K562 (cell line): ENCODE data around the gene AIFM1. TPM values are rescaled to one million over a fixed set of nuclear protein-coding genes. Genes with fewer than 3 reads are reported as not detected.

Experiments used
- ADNP ChIP-seq: fragments of 200-800 bp; sonication (Bioruptor generic); IDR thresholded peaks from 2 replicates; pipeline ENCODE4 v1.6.1; 2016; ENCODE audit warnings: missing genetic modification characterization, missing compliant biosample characterization
- ARHGAP35 ChIP-seq: fragments of 450-650 bp; IDR thresholded peaks from 2 replicates; pipeline ENCODE4 v1.6.1; 2018; ENCODE audit not compliant: partially characterized antibody
- CBX2 ChIP-seq: fragments of 200-600 bp; sonication (generic); IDR thresholded peaks from one replicate; pipeline ENCODE4 v1.6.1; 2012; ENCODE audit warnings: mild to moderate bottlenecking, low read length, inconsistent platforms; ENCODE audit not compliant: insufficient read depth, poor library complexity, severe bottlenecking
- CBX3 ChIP-seq, 2 experiments: IDR thresholded peaks; 1 replicate in 1 of 2; 2 replicates in 1 of 2; pipeline ENCODE4 v1.6.1; 2012; ENCODE audit warnings: inconsistent platforms in 2 of 2, low read length in 2 of 2, borderline replicate concordance in 1 of 2, control low read depth in 1 of 2
- CBX8 ChIP-seq: fragments of 200-600 bp; sonication (generic); IDR thresholded peaks from 2 replicates; pipeline ENCODE4 v1.6.1; 2012; ENCODE audit warnings: borderline replicate concordance, mixed run types, low read depth, mild to moderate bottlenecking, moderate library complexity, mixed read lengths, low read length, control low read depth, inconsistent platforms; ENCODE audit not compliant: poor library complexity, severe bottlenecking; ENCODE audit errors: extremely low read depth
- CSDE1 ChIP-seq, 2 experiments: fragments of 450-650 bp; IDR thresholded peaks; 2 replicates each; pipeline ENCODE4 v1.6.1; 2016; ENCODE audit warnings: mild to moderate bottlenecking in 1 of 2
- DDX20 ChIP-seq: fragments of 450-650 bp; IDR thresholded peaks from 2 replicates; pipeline ENCODE4 v1.6.1; 2016; ENCODE audit warnings: missing genetic modification characterization, low read depth, mild to moderate bottlenecking, missing compliant biosample characterization, moderate library complexity
- HIVEP1 ChIP-seq: fragments of 250-450 bp; sonication (Bioruptor Pico); IDR thresholded peaks from 2 replicates; pipeline ENCODE4 v1.4.0; 2020; ENCODE audit warnings: mild to moderate bottlenecking
- KLF16 ChIP-seq: IDR thresholded peaks from 2 replicates; pipeline ENCODE4 v1.6.1; 2016; ENCODE audit warnings: antibody characterized with exemption
- MAFK ChIP-seq: IDR thresholded peaks from 2 replicates; pipeline ENCODE4 v1.6.1; 2011; ENCODE audit warnings: low read length, improper control_type of control experiment
- MBD2 ChIP-seq: sonication (generic); IDR thresholded peaks from 2 replicates; pipeline ENCODE4 v1.6.1; 2016; ENCODE audit warnings: low read depth, borderline replicate concordance
- NCOA2 ChIP-seq, 2 experiments: fragments of 450-650 bp; IDR thresholded peaks; 2 replicates each; pipeline ENCODE4 v1.6.1; 2018; ENCODE audit warnings: mild to moderate bottlenecking in 2 of 2, moderate library complexity in 1 of 2; ENCODE audit not compliant: partially characterized antibody in 2 of 2
- NR2C2 ChIP-seq, 2 experiments: fragments of 200-800 bp in 1 of 2; sonication (Bioruptor generic) in 1 of 2; sonication (generic) in 1 of 2; formaldehyde crosslinking in 1 of 2; IDR thresholded peaks; 2 replicates each; pipeline versions ENCODE4 v1.6.1 to v1.8.0; 2016 to 2022; ENCODE audit warnings: mild to moderate bottlenecking in 1 of 2, missing compliant biosample characterization in 1 of 2, missing genetic modification characterization in 1 of 2, missing genetic modification reagents in 1 of 2
- PHB ChIP-seq: fragments of 250-450 bp; sonication (Bioruptor Pico); IDR thresholded peaks from 2 replicates; pipeline ENCODE4 v1.5.0; 2021
- PHF20 ChIP-seq: fragments of 450-650 bp; IDR thresholded peaks from 2 replicates; pipeline ENCODE4 v1.6.1; 2018; ENCODE audit not compliant: partially characterized antibody
- POLR2H ChIP-seq: IDR thresholded peaks from 2 replicates; pipeline ENCODE4 v1.6.1; 2016; ENCODE audit warnings: missing genetic modification characterization, low read depth, mild to moderate bottlenecking, control low read depth, missing compliant biosample characterization, moderate library complexity
- POLR3G ChIP-seq: IDR thresholded peaks from 2 replicates; pipeline ENCODE4 v1.6.1; 2011; ENCODE audit not compliant: insufficient read length, insufficient replicate concordance; ENCODE audit errors: extremely low read depth
- TFAM ChIP-seq: fragments of 250-450 bp; sonication (Bioruptor Pico); conservative IDR thresholded peaks from 2 replicates; pipeline ENCODE4 v1.5.0; 2021; ENCODE audit warnings: mild to moderate bottlenecking, moderate library complexity
- XRCC4 ChIP-seq: IDR thresholded peaks from one replicate; pipeline ENCODE4 v1.6.1; 2011; ENCODE audit not compliant: insufficient read depth, insufficient read length; ENCODE audit errors: extremely low read depth
- ZFX ChIP-seq: sonication (generic); formaldehyde crosslinking; IDR thresholded peaks from 2 replicates; pipeline ENCODE4 v1.8.0; 2022; ENCODE audit warnings: mild to moderate bottlenecking, missing genetic modification reagents, moderate library complexity
- ZNF253 ChIP-seq: fragments of 250-450 bp; sonication (Bioruptor Pico); conservative IDR thresholded peaks from 2 replicates; pipeline ENCODE4 v1.6.1; 2021; ENCODE audit warnings: mild to moderate bottlenecking
- ZNF507 ChIP-seq: conservative IDR thresholded peaks from 2 replicates; pipeline ENCODE4 v1.6.1; 2017; ENCODE audit warnings: missing genetic modification characterization, missing compliant biosample characterization
- ZNF586 ChIP-seq: fragments of 450-650 bp; formaldehyde crosslinking; conservative IDR thresholded peaks from 2 replicates; pipeline ENCODE4 v1.4.0; 2020; ENCODE audit warnings: mild to moderate bottlenecking, moderate library complexity
- ZNF76 ChIP-seq: fragments of 250-450 bp; sonication (Bioruptor Pico); IDR thresholded peaks from 2 replicates; pipeline ENCODE4 v1.4.0; 2020; ENCODE audit warnings: mild to moderate bottlenecking, moderate library complexity, borderline replicate concordance
- polyA plus RNA-seq, 8 experiments: library from polyadenylated mRNA; depleted of rRNA in 4 of 8; stranded (reverse) in 5 of 8; unstranded in 3 of 8; fragments of >200 nt; fragmentation: Nextera tagmentation in 2 of 8; fragmentation: Illumina TruSeq in 1 of 8; extraction: Ambion mirVana in 2 of 8; extraction: Trizol in 1 of 8; gene quantifications; 2 replicates each; pipeline versions ENCODE4 v1.2.1 to v1.2.3, GENCODE V29; 2011 to 2014; ENCODE audit warnings: inconsistent platforms in 1 of 8, missing spikeins in 1 of 8
- total RNA-seq, 7 experiments: library from RNA; depleted of rRNA in 6 of 7; stranded (reverse); fragments of >200 nt in 6 of 7; fragmentation: Illumina TruSeq in 2 of 7; extraction: Trizol in 2 of 7; gene quantifications; 2 replicates each; pipeline versions ENCODE4 v1.2.1 to v1.2.3, GENCODE V29; 2011 to 2021; ENCODE audit warnings: low replicate concordance in 1 of 7
- TF ChIP-seq, protein P1 (sequence below): fragments of 250-450 bp; sonication (Bioruptor Pico); IDR thresholded peaks from 2 replicates; pipeline ENCODE4 v1.5.0; 2020; ENCODE audit warnings: mild to moderate bottlenecking

Gene AIFM1
- total and polyA plus RNA-seq, 9 of the 15 experiments (the other 6 are each of a cell fraction or from before 2014, with no cell fraction given) = 51.0 to 117 (median 91.2) TPM

DNA sequence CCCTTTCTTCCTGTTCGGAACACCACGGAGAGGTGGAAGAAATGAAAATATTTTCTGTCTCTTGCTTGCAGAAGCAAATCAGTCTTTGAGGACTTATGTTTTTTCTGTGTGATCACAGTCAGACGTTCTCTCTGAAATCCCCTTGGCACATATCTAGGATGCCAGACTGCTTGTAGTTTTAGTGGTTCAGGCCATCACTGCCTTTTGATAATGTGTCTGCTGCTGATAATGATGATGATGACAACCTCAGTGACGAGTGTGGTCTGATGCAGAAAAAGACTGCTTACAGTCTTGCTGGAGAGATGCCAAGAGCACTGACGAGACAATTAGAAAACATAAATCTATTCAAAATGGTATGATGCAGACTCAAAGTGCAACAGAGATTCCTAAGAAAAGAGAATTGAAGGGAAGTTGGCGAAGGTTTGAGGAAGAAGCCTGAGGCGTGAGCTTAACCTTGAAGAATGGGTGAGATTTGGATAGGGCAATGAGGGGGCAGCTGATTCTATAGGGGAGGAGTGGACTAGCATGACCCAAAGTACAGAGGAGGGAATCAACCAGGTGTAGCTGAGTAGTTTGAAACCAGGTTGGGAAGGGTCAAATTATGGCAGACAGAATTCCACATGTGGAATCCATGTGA is 14.1 kb upstream of the AIFM1 start (continued):
- TF ChIP-seq ZNF586 (CRISPR knock-in tag) = no peak
- no peak for TF ChIP-seq ADNP
- no peak for TF ChIP-seq ZNF253 (CRISPR knock-in tag)
- no peak for TF ChIP-seq ARHGAP35
- TF ChIP-seq CBX3 (IDR thresholded peaks at IDR 0.05; ENCODE audit: borderline replicate concordance in 1 of 2, low read length in 2 of 2) = peak in 1 of 2 experiments; percentile 90; a peak in 2 of 3 replicates
- no peak for TF ChIP-seq NR2C2 (CRISPR knock-in tag; IDR thresholded peaks at IDR 0.05)
- TF ChIP-seq NR2C2 (tag; IDR thresholded peaks at IDR 0.05) = peak; percentile 48; the same call in 1 of the 2 replicates
- no peak for TF ChIP-seq ZNF507 (tag)
- no peak for TF ChIP-seq XRCC4
- peak; percentile 98 for TF ChIP-seq KLF16
- no peak for TF ChIP-seq CSDE1 (IDR thresholded peaks at IDR 0.05)
- TF ChIP-seq POLR2H (tag) = no peak
- peak; percentile 71 for TF ChIP-seq MAFK
- TF ChIP-seq PHB (CRISPR knock-in tag) = no peak
- TF ChIP-seq CBX8 = no peak
- TF ChIP-seq HIVEP1 (CRISPR knock-in tag) = no peak
- no peak for TF ChIP-seq ZFX
- peak; percentile 78; the same call in 1 of the 2 replicates for TF ChIP-seq MBD2
- TF ChIP-seq DDX20 (tag) = no peak
- TF ChIP-seq, protein P1, sequence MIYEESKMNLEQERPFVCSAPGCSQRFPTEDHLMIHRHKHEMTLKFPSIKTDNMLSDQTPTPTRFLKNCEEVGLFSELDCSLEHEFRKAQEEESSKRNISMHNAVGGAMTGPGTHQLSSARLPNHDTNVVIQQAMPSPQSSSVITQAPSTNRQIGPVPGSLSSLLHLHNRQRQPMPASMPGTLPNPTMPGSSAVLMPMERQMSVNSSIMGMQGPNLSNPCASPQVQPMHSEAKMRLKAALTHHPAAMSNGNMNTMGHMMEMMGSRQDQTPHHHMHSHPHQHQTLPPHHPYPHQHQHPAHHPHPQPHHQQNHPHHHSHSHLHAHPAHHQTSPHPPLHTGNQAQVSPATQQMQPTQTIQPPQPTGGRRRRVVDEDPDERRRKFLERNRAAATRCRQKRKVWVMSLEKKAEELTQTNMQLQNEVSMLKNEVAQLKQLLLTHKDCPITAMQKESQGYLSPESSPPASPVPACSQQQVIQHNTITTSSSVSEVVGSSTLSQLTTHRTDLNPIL (CRISPR knock-in tag) = no peak
- TF ChIP-seq POLR3G = no peak
- TF ChIP-seq PHF20 = no peak
- TF ChIP-seq CBX2 = no peak
- TF ChIP-seq TFAM (CRISPR knock-in tag) = no peak
- peak in 1 of 2 experiments; percentile 91 for TF ChIP-seq NCOA2 (IDR thresholded peaks at IDR 0.05; ENCODE audit: partially characterized antibody in 2 of 2)
- TF ChIP-seq ZNF76 (CRISPR knock-in tag) = no peak
